ENCODE data around the gene SH3TC2.

SH3TC2 gene

DNA sequence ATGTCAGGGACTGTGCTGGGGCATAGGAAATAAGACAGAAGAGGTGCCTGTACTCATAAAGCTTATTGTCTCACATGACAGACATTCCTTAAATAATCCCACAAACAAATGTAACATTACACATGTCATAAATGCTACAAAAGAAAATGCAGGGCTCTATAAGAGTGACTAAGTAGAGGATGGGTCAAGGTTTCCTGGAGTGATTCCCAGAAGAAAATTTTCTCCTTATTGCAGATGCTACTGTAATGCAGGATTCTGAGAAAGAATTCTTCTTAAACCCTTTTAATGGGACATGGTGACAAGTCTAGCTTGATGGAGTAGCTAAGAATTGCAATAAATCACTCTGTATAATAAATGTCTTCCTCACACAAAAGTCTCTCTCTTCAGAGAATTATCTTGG, 55.7 kb downstream of the SH3TC2 start:
- H3K36me3 ChIP-seq (ENCODE audit: control insufficient read depth, insufficient read depth, low read length), result no peaks in the 10 kb centered on the region
- no peak overlapping the region for H3K4me3 ChIP-seq (ENCODE audit: insufficient read depth, low read depth, low read length, poor library complexity, severe bottlenecking)
- H3K9me3 ChIP-seq (ENCODE audit: control insufficient read depth, low read length), result no peaks in the 10 kb centered on the region
- no peak for DNase-seq
- H3K4me1 ChIP-seq (ENCODE audit: control insufficient read depth, insufficient read depth, low read length, poor library complexity, severe bottlenecking), result no peaks in the 10 kb centered on the region
- no peak overlapping the region for H3K27ac ChIP-seq (ENCODE audit: insufficient read depth, low read length, poor library complexity, severe bottlenecking)
- no peaks in the 10 kb centered on the region for H3K27me3 ChIP-seq (replicated peaks; ENCODE audit: control insufficient read depth, insufficient read depth, low read length, poor library complexity, severe bottlenecking)

DNA sequence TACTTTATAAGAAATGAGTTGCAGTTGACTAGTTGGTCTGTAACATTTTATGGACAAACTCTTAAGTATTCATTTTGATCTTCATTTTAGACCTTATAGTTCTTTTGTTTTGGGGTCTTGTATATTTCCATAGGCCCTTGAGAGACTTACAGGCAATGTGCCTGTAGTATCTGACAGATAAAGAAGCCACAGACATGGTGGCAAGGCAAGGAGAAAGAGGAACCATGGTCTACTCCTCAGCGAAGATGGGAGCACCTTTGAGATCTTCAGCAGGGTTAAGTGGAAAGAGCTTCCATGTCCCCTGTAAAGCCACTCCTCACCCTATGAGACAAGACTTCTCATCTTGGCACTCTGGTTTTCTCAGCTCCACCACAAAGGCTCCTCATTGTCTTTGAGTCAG, 56.4 kb downstream of the SH3TC2 start:
- Histone ChIP-seq H3K36me3 (ENCODE audit: control insufficient read depth, insufficient read depth, low read length) (no peaks in the 10 kb centered on the region), H3K4me3 (ENCODE audit: insufficient read depth, low read depth, low read length, poor library complexity, severe bottlenecking) (no peak overlapping the region), H3K4me1 (ENCODE audit: control insufficient read depth, insufficient read depth, low read length, poor library complexity, severe bottlenecking) (no peaks in the 10 kb centered on the region)

DNA sequence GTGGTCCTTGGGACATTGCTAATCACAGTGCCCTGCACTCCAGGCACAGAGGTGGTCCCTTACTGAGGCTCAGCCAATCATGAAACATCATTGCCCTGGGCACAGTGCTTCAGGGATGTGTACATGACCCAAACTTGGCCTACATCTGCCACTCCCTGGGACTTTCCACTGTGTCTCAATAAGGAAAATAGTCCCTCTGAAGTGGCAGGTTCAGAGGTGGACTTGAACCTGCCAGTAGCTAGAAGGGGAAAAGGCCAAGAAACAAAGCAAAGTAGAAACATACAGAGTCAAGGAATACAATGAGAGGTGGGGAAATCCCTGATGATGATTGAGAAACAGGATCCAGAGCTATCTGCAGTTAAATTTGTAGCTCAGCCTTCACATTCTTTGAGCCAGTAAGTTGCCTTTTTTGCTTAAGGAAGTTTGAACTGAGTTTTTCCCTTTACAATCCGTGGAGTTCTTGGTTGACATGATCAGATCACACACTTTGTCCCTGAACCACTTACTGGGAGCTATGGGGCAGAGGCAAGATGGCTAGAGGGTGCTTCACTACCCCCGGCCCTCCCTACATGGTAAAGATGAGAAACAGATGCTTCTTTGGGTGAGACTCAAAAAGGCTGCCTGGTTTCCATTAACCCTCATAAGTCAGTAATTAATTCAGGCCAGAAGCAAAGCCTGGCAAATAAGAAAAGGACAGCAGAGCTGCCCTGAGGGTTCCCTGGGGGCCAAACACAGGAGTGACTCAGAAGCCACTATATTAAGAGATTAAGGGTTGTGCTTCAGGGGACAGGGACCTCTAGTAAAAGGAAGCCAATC, 57.6 kb downstream of the SH3TC2 start:
- H3K36me3 ChIP-seq (ENCODE audit: control insufficient read depth, insufficient read depth, low read length), result no peaks in the 10 kb centered on the region
- no peak for DNase-seq
- H3K4me3 ChIP-seq (ENCODE audit: insufficient read depth, low read depth, low read length, poor library complexity, severe bottlenecking), result no peak overlapping the region
- H3K9me3 ChIP-seq (ENCODE audit: control insufficient read depth, low read length), result no peaks in the 10 kb centered on the region
- H3K4me1 ChIP-seq (ENCODE audit: control insufficient read depth, insufficient read depth, low read length, poor library complexity, severe bottlenecking), result no peaks in the 10 kb centered on the region
- no peaks in the 10 kb centered on the region for H3K27me3 ChIP-seq (replicated peaks; ENCODE audit: control insufficient read depth, insufficient read depth, low read length, poor library complexity, severe bottlenecking)
- no peak overlapping the region for H3K27ac ChIP-seq (ENCODE audit: insufficient read depth, low read length, poor library complexity, severe bottlenecking)

More for the DNA sequence above, 56.4 kb downstream of the SH3TC2 start:
- Histone ChIP-seq H3K9me3 (ENCODE audit: control insufficient read depth, low read length) (no peaks in the 10 kb centered on the region), H3K27me3 (replicated peaks; ENCODE audit: control insufficient read depth, insufficient read depth, low read length, poor library complexity, severe bottlenecking) (no peaks in the 10 kb centered on the region), H3K27ac (ENCODE audit: insufficient read depth, low read length, poor library complexity, severe bottlenecking) (no peak overlapping the region)
- DNase-seq, result no peak

DNA sequence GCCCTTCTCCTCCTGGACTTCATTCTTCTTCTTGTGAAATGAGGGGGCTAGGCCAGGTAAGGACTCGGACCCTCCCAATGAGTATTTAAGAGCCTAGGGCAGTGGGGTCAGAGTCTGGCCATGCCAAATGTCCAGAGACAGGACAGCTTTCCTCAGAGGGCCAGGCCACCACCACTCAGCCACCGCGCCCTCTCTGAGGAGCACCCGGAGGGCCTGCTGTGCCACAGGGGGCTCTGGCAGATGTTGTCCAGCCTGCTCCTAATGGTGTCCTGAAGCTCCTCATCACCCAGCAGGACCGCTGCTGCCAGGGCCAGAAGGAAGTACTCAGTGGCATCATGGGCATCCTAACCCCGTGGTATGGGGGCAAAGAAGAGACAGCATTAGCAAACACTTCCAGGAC, 58.3 kb downstream of the SH3TC2 start:
- H3K4me1 ChIP-seq (ENCODE audit: control insufficient read depth, insufficient read depth, low read length, poor library complexity, severe bottlenecking), result no peaks in the 10 kb centered on the region
- H3K36me3 ChIP-seq (ENCODE audit: control insufficient read depth, insufficient read depth, low read length), result no peaks in the 10 kb centered on the region
- no peak overlapping the region for H3K4me3 ChIP-seq (ENCODE audit: insufficient read depth, low read depth, low read length, poor library complexity, severe bottlenecking)
- DNase-seq, result no peak
- no peak overlapping the region for H3K27ac ChIP-seq (ENCODE audit: insufficient read depth, low read length, poor library complexity, severe bottlenecking)
- no peaks in the 10 kb centered on the region for H3K9me3 ChIP-seq (ENCODE audit: control insufficient read depth, low read length)
- H3K27me3 ChIP-seq (replicated peaks; ENCODE audit: control insufficient read depth, insufficient read depth, low read length, poor library complexity, severe bottlenecking), result no peaks in the 10 kb centered on the region

DNA sequence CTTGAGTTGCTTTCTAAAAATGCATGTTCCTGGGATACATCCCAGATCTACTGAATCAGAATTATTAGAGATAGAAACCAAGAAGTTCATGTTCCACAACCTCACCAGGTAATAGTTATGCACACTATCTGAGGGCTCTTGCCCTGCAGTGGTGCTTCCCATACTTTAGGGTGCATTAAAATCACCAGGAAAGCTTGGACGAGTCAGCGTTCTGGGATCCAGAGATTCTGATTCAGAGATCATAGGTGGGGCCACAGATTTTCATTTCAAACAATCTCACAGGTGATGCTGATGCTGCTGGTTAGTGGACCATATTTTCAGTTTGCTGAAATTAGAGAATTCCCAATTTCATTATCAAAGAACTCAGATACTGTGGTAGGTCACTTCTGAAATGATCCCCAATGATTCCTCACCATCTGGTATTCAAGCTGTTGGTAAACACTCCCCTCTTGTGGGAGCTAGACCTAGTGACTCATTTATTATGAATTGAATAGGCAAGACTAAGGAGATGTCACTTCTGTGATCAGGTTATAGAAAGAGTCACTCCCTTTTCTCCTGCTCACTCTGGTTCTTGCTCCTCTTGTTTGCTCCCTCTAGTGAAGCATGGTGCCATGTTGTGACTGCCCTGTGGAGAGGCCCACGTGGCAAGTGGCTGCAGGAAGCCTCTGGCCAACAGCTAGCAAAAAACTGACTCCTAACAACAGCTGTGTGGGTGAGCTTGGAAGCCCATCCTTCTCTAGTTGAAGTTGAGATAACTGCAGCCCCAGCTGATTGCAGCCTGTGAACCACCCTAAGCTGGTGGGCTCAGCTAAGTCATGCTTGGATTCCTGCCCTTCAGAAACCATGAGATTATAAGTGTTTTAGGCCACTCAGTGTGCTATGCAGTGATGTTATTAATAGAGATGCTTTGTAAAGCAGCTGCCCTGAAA, 59.8 kb downstream of the SH3TC2 start:
- no peak for DNase-seq
- no peaks in the 10 kb centered on the region for H3K9me3 ChIP-seq (ENCODE audit: control insufficient read depth, low read length)
- no peak overlapping the region for H3K4me3 ChIP-seq (ENCODE audit: insufficient read depth, low read depth, low read length, poor library complexity, severe bottlenecking)
- no peaks in the 10 kb centered on the region for H3K27me3 ChIP-seq (replicated peaks; ENCODE audit: control insufficient read depth, insufficient read depth, low read length, poor library complexity, severe bottlenecking)
- H3K27ac ChIP-seq (ENCODE audit: insufficient read depth, low read length, poor library complexity, severe bottlenecking), result no peak overlapping the region
- H3K36me3 ChIP-seq (ENCODE audit: control insufficient read depth, insufficient read depth, low read length), result no peaks in the 10 kb centered on the region
- H3K4me1 ChIP-seq (ENCODE audit: control insufficient read depth, insufficient read depth, low read length, poor library complexity, severe bottlenecking), result no peaks in the 10 kb centered on the region

DNA sequence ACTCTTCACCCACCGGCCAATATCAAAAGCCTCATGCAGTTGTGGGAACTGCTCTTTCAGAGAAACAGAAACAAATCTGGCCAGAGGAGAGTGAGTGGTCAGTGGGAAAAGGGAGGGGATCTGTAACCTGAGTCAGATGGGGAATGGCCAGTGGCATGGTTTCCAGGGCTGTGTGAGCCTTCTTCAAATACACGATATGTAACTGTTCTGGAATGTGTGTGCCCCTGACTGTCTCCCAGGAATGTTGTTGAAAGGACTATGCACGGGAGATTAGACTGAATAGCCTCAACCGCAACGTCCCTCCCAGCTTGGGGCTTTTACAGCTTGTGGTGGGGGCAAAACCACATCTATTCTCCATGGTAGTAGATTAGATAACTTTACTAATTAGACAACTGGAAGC, 60.8 kb downstream of the SH3TC2 start:
- Histone ChIP-seq H3K4me3 (ENCODE audit: insufficient read depth, low read depth, low read length, poor library complexity, severe bottlenecking) (no peak overlapping the region), H3K36me3 (ENCODE audit: control insufficient read depth, insufficient read depth, low read length) (no peaks in the 10 kb centered on the region), H3K27me3 (replicated peaks; ENCODE audit: control insufficient read depth, insufficient read depth, low read length, poor library complexity, severe bottlenecking) (no peaks in the 10 kb centered on the region), H3K4me1 (ENCODE audit: control insufficient read depth, insufficient read depth, low read length, poor library complexity, severe bottlenecking) (no peaks in the 10 kb centered on the region), H3K9me3 (ENCODE audit: control insufficient read depth, low read length) (no peaks in the 10 kb centered on the region), H3K27ac (ENCODE audit: insufficient read depth, low read length, poor library complexity, severe bottlenecking) (no peak overlapping the region)
- DNase-seq, result no peak

DNA sequence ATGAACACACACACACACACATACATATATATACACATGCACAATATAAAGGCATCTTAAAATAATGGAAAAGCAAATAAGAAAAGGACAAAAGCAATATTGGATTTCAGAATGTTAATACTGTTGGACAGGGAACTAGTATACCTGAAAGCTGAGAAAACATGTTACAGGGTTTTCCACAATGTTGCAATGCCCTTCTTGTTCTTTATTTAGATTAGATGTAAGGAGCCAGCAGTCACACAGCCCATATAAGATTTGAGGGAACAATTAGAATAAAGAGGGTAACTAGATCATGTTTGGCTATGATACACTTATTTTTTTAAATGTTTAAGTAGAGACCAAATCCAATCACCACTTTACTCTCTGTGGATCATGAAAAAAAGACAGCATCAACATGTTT, 61.7 kb downstream of the SH3TC2 start:
- H3K4me1 ChIP-seq (ENCODE audit: control insufficient read depth, insufficient read depth, low read length, poor library complexity, severe bottlenecking), result no peaks in the 10 kb centered on the region

DNA sequence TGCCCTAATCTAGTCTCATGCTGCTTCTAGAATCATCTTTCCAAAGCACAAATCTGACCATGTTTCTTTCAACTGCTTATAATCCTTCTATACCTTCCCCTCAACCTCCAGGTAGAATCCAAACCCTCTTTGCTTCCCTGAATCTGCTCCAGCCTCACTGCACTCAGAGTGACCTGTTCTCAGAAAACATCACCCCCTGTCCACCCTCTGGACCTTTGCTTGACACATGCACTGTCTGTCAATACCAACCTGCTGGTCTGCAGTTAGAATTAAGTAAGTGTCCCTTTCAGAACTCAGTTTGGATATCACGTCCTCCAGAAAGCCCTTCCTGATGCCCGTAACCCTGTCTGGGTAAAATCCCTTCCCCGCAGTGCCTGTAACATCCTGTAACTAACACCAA, 63.1 kb downstream of the SH3TC2 start:
- no peak for DNase-seq
- H3K36me3 ChIP-seq (ENCODE audit: control insufficient read depth, insufficient read depth, low read length), result no peaks in the 10 kb centered on the region
- H3K4me1 ChIP-seq (ENCODE audit: control insufficient read depth, insufficient read depth, low read length, poor library complexity, severe bottlenecking), result no peaks in the 10 kb centered on the region
- no peak overlapping the region for H3K27ac ChIP-seq (ENCODE audit: insufficient read depth, low read length, poor library complexity, severe bottlenecking)
- H3K9me3 ChIP-seq (ENCODE audit: control insufficient read depth, low read length), result no peaks in the 10 kb centered on the region
- H3K27me3 ChIP-seq (replicated peaks; ENCODE audit: control insufficient read depth, insufficient read depth, low read length, poor library complexity, severe bottlenecking), result no peaks in the 10 kb centered on the region
- H3K4me3 ChIP-seq (ENCODE audit: insufficient read depth, low read depth, low read length, poor library complexity, severe bottlenecking), result no peak overlapping the region

More for the DNA sequence above, 61.7 kb downstream of the SH3TC2 start:
- Histone ChIP-seq H3K4me3 (ENCODE audit: insufficient read depth, low read depth, low read length, poor library complexity, severe bottlenecking) (no peak overlapping the region), H3K36me3 (ENCODE audit: control insufficient read depth, insufficient read depth, low read length) (no peaks in the 10 kb centered on the region), H3K27ac (ENCODE audit: insufficient read depth, low read length, poor library complexity, severe bottlenecking) (no peak overlapping the region), H3K9me3 (ENCODE audit: control insufficient read depth, low read length) (no peaks in the 10 kb centered on the region), H3K27me3 (replicated peaks; ENCODE audit: control insufficient read depth, insufficient read depth, low read length, poor library complexity, severe bottlenecking) (no peaks in the 10 kb centered on the region)
- no peak for DNase-seq

DNA sequence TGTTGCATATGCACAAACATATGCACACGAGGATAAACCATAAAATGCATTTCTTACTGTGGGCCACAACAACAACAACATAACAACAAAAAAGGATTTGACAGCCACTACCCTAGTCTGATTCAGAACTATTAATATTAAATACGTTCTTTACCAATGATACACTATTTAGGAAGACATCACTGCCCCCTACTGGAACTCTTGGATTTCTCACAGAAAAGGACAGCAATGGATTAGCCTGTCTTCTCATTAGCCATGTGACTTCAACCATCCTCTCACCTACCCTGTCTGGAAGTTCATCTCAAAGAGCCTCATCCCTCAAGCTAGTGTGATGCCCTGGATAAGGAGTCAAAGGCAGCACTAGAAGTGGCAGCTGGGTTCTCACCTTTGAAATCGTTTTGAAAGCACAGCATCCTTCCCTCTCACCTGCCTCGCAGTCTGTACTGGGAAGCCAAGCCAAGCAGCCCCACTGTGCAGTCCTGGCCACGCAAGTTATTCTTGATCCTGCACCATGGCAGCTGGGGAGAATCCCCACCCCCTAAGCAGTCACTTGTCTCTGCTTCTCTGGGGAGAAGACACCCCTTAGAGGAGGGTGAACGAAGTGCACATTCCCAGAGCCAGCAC, 64.6 kb downstream of the SH3TC2 start:
- peak in 1 of 3 donors; percentile 9 for DNase-seq
- Histone ChIP-seq H3K36me3 (ENCODE audit: control insufficient read depth, insufficient read depth, low read length) (no peaks in the 10 kb centered on the region), H3K4me3 (ENCODE audit: insufficient read depth, low read depth, low read length, poor library complexity, severe bottlenecking) (no peak overlapping the region), H3K27ac (ENCODE audit: insufficient read depth, low read length, poor library complexity, severe bottlenecking) (no peak overlapping the region), H3K9me3 (ENCODE audit: control insufficient read depth, low read length) (no peaks in the 10 kb centered on the region), H3K27me3 (replicated peaks; ENCODE audit: control insufficient read depth, insufficient read depth, low read length, poor library complexity, severe bottlenecking) (no peaks in the 10 kb centered on the region), H3K4me1 (ENCODE audit: control insufficient read depth, insufficient read depth, low read length, poor library complexity, severe bottlenecking) (no peaks in the 10 kb centered on the region)
